ENCODE data around the gene TSSC4. TPM values are rescaled to one million over a fixed set of nuclear protein-coding genes. Genes with fewer than 3 reads are reported as not detected.

Gene TSSC4
- total RNA-seq, 1 experiment from 2014 or later, result 26.7 TPM

DNA sequence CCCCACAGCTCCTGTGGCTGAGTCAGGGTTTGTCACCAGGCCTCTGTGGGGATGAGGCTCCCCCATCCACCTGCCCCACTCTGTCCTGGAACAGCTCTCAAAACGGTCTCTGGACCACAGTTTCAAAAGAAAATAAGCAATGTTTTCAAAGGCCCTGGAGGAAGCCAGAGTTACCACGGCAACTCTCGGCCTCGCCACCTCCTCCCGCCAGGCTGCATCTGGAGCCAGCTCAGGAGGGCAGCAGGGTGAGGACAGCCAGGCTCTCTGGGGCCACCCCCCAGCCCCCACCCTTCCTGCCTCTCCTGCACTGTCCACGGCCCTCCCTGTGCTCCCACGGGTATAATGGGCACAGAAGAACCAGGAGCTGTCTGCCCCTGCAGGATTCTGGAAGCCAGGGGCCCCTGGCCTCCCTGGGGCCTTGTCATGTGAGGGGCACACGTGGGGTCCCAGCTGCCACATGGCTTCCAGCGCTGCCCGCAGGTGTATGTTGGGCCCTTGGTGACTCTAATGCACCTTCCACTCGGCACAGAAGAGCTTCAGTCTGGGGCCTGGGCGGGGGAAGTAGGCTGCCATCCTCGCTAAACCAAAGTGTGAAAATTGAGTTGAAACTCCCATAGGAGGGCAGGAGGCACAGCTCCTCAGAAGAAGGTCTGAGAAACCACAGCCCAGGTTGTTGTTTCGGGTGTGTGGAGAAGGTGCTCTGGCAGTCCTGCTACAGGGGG lies 13.1 kb upstream of the TSSC4 start:
- Histone ChIP-seq H3K27ac (no peak overlapping the region), H3K4me1 (peaks cover 29% of the 10 kb centered on the region), H3K4me3 (no peak overlapping the region), H3K36me3 (no peaks in the 10 kb centered on the region), H3K27me3 (no peaks in the 10 kb centered on the region), H3K9me3 (replicated peaks) (no peaks in the 10 kb centered on the region)
- peak; percentile 34 to 51 for DNase-seq

DNA sequence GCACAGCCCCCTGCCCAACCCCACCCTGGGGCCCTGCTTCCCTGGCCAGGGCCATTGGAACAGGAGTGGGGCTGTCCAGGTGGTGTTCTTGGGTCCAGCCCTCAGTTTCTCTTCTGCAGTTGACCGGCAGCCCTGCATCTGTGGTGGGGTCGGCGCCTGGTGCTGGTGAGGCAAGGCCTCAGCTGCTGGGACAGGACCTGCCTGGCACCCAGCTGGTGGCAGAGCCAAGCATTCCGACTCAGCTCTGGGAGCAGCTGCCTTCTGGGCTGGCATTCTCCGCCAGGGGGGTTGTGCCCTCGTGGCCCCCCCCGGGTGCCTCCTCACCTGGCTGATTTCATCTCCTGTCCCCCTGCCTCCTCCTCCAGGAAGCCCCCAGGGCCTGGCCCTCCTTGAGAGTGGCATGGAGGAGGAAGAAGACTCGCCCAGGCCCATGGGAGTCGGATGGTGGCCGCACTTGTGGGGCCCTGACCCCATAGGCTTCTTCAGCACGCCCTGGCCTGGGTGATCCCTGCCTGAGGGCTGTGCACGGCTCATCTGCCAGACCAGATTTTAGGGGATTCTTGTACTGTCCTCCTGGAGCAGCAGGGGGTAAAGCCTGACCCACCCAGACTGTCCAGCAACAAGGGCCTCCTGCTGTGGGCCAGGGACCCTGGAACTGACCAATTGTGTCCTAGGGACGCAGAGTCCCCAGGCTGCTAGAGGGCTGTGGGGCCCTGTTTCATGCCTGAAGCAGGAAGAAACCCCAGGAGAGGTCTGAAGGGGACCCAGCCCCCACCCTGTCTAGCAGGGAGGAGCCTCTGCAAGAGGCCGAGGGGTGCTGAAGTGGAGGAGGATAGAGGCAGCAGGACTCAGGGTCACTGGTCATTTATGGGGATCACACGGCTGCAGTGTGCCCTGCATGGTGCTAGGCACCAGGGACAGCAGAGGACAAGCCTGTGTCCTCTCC lies 11.8 kb upstream of the TSSC4 start:
- Histone ChIP-seq H3K4me1 (peaks cover 20% of the 10 kb centered on the region; the same call in 1 of the 2 replicates), H3K4me3 (no peak overlapping the region), H3K9me3 (replicated peaks) (no peaks in the 10 kb centered on the region), H3K27me3 (no peaks in the 10 kb centered on the region), H3K36me3 (no peaks in the 10 kb centered on the region), H3K27ac (no peak overlapping the region)
- DNase-seq, result no peak

DNA sequence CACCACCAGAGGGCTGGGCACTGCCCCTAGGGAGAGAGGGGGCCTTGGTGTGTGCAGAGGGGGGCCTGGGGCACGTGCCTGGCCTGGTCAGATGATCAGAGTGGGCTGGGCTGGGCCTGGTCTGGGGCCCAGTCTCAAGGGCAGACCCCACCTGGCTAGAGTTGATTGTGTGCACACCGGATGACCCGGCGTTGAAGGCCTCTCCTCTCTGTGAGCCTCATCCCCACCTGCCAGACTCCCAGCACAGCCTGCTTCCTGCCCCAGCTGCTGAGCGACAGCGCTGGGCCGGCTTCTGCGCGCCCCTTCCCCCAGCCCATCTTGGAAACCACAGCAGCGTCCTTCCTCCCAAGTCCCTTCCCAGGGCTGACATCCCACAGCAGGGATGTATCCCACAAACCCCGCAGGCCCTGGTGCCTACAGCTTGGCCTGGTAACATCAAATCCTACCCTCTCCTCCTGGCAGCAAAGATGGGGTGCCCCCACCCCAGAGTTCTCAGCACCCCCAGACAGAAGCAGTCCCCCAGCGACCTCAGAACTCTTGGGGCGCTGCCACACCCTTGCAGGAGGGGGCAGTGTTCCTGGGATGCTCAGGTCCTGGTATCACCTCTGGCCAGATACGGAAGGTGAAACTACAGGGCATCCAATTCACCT lies 11.0 kb upstream of the TSSC4 start:
- Histone ChIP-seq H3K27me3 (no peaks in the 10 kb centered on the region), H3K9me3 (replicated peaks) (no peaks in the 10 kb centered on the region), H3K4me3 (no peak overlapping the region), H3K4me1 (peaks cover 20% of the 10 kb centered on the region; the same call in 1 of the 2 replicates), H3K27ac (no peak overlapping the region), H3K36me3 (no peaks in the 10 kb centered on the region; the same call in 1 of the 2 replicates)
- DNase-seq, result no peak

DNA sequence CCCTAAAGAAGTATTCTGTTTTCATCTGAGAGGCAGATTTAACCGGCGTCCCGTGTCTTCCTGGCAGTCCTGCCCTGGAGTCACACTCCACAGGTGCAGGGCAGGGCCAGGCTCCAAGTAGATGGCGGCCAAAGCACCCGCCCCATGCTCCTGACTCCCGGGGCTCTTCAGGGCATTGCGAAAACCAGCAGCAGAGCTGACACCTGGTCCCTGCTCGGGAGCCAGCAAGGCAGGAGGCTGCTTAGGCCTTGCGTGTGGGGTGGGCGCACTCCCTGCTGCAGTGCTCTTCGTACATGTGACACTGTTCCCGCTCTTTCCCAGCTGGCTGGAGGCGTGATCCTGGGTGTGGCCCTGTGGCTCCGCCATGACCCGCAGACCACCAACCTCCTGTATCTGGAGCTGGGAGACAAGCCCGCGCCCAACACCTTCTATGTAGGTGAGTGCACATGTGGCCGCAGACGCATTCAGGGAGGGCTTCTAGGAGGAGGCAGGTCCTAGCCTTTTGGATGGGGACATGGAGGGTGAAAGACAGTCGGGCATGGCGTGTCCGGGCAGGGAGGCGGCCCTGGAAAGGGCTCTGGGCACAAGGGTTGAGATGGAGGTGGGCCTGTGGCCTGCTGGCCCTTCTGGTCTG lies 10.3 kb upstream of the TSSC4 start:
- Histone ChIP-seq H3K27ac (no peak overlapping the region), H3K4me1 (peaks cover 20% of the 10 kb centered on the region; the same call in 1 of the 2 replicates), H3K9me3 (replicated peaks) (no peaks in the 10 kb centered on the region)

DNA sequence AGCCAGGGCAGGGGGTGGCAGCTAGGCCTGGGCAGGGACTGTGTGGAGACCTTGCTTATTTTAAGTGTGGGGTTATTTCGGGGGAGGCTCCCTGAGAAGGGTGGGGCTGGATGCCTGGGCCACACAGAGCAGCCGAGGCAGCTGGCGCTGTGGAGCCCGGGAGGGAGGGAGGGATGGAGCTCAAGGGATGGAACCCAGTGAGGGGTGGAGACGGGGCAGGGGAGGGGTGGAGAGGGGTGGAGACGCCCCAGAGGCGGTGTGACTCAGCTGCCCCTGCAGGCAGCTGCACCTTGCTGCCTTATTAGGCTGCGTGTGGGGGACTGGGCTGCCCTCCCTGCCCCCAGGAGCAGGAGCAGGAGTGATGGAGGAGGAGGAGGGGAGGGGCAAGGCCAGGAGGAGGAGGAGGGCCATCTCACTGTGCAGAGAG lies 9.8 kb upstream of the TSSC4 start:
- Histone ChIP-seq H3K4me1 (peaks cover 20% of the 10 kb centered on the region; the same call in 1 of the 2 replicates), H3K27me3 (no peaks in the 10 kb centered on the region), H3K9me3 (replicated peaks) (no peaks in the 10 kb centered on the region), H3K36me3 (no peaks in the 10 kb centered on the region; the same call in 1 of the 2 replicates), H3K4me3 (no peak overlapping the region), H3K27ac (no peak overlapping the region)
- DNase-seq, result peak; percentile 61 to 68

More for the DNA sequence above, 10.3 kb upstream of the TSSC4 start:
- no peaks in the 10 kb centered on the region for H3K27me3 ChIP-seq
- no peaks in the 10 kb centered on the region; the same call in 1 of the 2 replicates for H3K36me3 ChIP-seq
- no peak overlapping the region for H3K4me3 ChIP-seq
- DNase-seq, result no peak

DNA sequence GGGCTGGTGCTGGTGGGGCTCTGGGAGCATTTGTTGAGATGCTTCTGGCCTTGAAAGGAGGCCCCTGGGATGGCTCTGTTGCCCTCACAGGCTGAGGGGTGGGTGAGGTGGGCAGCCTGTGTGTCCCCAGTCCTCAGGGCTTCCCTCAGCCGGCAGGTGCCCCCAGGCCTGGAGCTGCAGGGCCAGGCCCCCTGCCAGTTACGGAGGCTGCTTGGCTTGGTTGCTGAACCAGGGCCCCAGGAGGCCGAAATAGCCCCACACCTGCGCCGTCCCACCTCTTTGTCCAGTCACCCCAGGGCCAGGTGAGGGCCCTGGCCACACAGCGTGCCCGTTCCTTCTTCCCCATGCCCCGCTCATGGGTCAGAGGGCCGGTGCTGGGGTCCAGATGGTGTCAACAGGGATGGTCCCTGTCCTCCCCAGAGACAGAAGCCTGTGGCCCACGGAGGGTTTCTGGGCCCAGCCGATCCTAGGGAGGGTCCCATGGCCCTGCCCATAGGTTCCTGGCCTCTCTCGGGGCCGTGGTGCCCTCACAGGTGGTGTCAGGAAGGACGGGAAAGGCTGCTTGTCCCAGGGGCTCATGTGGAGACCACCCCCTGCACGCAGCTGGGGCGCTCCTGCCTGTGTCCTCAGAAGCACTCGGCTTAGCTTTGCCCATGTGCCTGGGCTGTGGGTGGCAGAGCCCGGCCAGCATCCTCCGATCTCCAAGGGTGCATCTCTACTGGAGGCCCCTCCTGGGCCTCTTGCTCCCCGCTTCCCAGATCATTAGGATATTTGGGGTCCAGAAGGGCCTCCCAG lies 9.2 kb upstream of the TSSC4 start:
- H3K36me3 ChIP-seq, result no peaks in the 10 kb centered on the region; the same call in 1 of the 2 replicates
- no peak for DNase-seq
- no peak overlapping the region for H3K4me3 ChIP-seq
- no peak overlapping the region for H3K27ac ChIP-seq
- no peaks in the 10 kb centered on the region for H3K9me3 ChIP-seq (replicated peaks)
- no peaks in the 10 kb centered on the region for H3K27me3 ChIP-seq
- peaks cover 20% of the 10 kb centered on the region; the same call in 1 of the 2 replicates for H3K4me1 ChIP-seq

DNA sequence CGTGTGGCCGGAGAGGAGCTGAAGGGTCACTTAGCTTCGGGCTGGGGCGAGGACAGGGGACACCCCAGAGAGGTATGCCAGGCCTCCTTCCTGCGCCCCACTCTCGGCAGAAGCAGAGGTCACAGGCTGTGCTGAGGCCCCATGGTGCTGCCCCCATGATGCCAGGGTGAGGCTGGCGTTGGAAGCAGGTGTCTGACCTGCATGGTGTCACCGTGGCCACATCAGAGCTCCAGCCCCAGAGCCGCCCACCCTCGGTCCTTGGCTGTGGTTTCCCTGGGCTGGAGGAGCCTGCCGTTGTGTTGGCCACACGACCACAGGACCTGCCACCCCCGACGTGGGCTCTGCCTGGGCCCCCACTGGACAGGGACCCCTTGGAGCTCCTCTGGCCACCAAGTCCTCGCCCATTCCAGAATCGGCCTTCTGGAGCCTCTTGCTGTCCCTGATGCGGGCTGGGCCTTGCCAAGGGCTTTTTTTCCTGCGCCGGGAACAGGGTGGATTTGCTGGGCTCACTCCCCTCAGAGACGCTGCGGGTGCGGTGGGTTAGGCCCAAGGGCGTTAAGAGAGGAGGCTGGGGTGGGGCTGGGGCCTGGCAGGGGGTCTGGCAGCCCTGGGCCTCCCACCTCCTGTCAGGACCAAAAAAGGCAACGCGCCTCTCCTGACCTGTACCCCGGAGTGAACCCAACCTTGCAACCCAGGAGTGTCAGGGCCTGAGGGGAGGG lies 8.2 kb upstream of the TSSC4 start:
- no peaks in the 10 kb centered on the region; the same call in 1 of the 2 replicates for H3K36me3 ChIP-seq
- DNase-seq, result no peak
- no peak overlapping the region for H3K4me3 ChIP-seq
- no peaks in the 10 kb centered on the region for H3K9me3 ChIP-seq (replicated peaks)
- no peaks in the 10 kb centered on the region for H3K27me3 ChIP-seq
- H3K27ac ChIP-seq, result no peak overlapping the region
- H3K4me1 ChIP-seq, result peaks cover 15% of the 10 kb centered on the region; the same call in 1 of the 2 replicates

DNA sequence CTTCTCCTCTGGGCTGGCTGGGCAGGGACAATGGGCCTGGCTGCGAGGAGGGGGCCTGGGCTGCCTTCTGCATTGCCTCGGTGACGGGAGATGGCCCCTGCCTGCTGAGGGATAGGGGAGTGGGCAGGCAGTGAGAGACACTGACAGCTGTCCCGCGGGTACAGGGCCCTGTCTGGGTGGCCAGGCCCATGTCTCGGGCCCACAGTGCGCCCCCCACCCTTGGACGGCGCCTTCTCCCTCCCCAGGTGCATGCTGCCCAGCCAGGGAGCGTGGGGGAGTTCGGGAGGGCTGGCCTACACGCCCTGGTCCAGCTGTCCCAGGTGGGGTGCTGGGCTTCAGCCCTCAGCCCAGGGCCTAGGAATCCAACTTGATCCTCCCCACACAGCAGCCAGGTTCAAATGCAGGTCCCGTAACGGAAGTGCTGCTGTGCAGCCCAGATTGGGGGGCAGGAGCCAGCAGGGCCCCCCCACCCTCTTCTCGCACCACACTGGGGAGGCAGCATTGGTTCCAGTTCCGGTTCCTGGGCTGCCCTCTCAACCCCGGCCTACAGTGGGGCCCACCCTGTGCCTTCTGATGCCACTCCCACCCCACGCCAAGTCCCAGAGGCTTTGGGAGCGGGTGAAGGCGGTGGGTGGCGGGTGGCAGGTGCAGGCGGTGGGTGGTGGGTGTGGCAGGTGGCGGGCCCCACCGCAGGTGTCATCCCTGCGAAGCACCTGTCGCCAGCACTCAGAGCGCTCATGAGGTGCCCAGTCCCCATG lies 7.3 kb upstream of the TSSC4 start:
- H3K27ac ChIP-seq, result no peak overlapping the region
- no peak for DNase-seq
- no peaks in the 10 kb centered on the region for H3K9me3 ChIP-seq (replicated peaks)
- peaks cover 13% of the 10 kb centered on the region; the same call in 1 of the 2 replicates for H3K4me1 ChIP-seq
- no peaks in the 10 kb centered on the region for H3K27me3 ChIP-seq
- H3K36me3 ChIP-seq, result no peaks in the 10 kb centered on the region; the same call in 1 of the 2 replicates
- no peak overlapping the region for H3K4me3 ChIP-seq

DNA sequence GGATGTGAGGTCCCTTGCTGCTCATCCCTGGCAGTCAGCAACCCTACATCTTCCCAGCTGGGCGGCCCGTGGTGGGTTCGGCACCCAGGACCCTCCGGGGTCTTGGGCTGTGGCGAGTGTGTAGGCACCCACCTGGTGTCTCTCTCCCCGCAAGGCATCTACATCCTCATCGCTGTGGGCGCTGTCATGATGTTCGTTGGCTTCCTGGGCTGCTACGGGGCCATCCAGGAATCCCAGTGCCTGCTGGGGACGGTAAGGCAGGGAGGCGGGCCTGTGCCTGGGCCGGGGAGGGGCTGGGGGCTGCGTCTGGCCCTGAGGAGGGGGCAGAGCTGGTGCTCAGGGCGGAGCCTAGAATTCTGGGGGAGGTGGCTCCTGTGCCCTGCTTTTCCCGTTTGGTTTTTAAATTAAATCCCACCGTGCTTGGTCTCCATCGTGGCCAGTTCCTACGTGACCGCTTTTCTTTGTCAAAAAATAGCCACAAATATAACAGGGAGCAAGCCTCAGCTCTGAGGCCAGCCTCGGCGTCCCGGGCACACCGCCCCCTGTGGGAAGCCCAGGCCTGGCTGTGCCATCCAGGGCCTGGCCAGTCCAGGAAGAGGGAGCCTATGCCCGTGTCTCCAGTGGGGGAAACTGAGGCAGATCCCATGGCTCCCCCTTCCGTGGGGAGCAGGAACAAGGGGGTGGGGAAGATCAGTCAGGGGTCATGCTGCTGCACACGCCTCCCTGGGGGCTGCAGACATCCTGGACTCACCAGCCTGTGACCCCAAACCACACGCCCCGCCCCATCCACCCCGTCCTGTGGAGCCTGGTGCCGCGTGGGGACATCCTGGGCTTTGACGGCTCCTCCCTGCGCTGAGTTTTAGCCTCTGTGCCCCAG lies 6.4 kb upstream of the TSSC4 start:
- H3K4me3 ChIP-seq, result no peak overlapping the region
- no peak for DNase-seq
- H3K4me1 ChIP-seq, result peaks cover 9% of the 10 kb centered on the region; the same call in 1 of the 2 replicates
- H3K9me3 ChIP-seq (replicated peaks), result no peaks in the 10 kb centered on the region
- no peaks in the 10 kb centered on the region for H3K27me3 ChIP-seq
- no peak overlapping the region for H3K27ac ChIP-seq
- no peaks in the 10 kb centered on the region; the same call in 1 of the 2 replicates for H3K36me3 ChIP-seq

DNA sequence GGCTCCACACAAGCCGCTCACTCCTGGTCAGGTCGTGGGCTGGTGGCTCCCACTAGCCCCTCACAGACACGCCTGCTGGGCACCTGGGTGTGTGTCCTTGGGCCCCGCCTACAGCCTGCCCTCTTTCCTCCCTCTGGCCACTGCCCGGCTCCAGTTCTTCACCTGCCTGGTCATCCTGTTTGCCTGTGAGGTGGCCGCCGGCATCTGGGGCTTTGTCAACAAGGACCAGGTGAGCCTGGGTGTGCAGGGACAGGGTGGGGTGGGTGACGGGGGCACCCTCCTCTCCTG lies 5.8 kb upstream of the TSSC4 start:
- Histone ChIP-seq H3K27ac (no peak overlapping the region), H3K4me1 (peaks cover 9% of the 10 kb centered on the region; the same call in 1 of the 2 replicates), H3K4me3 (no peak overlapping the region), H3K9me3 (replicated peaks) (no peaks in the 10 kb centered on the region), H3K27me3 (no peaks in the 10 kb centered on the region), H3K36me3 (no peaks in the 10 kb centered on the region; the same call in 1 of the 2 replicates)
- DNase-seq, result no peak

DNA sequence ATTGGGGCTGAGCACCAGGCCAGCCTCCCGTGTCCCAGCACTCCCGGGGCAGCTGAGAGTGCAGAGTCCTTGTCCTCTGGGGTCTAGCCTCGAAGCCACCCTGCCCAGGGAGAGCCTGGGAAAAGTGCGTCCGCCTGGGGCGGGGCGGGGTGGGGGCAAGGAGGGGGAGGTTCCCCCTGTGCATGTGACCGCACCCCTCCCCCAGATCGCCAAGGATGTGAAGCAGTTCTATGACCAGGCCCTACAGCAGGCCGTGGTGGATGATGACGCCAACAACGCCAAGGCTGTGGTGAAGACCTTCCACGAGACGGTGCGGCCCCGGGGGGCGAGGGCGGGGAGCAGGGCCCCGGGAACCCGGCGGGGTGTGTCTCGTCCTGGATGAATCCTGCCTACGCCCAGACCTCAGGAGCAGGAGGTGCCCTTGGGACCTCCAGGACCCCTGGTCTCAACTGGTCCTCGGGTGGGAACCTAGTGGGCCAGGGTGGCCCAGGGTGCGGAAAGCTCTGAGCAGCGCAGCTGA lies 5.3 kb upstream of the TSSC4 start:
- H3K27ac ChIP-seq, result no peak overlapping the region
- H3K27me3 ChIP-seq, result no peaks in the 10 kb centered on the region
- peaks cover 6% of the 10 kb centered on the region; the same call in 1 of the 2 replicates for H3K4me1 ChIP-seq
- H3K36me3 ChIP-seq, result no peaks in the 10 kb centered on the region; the same call in 1 of the 2 replicates
- H3K4me3 ChIP-seq, result no peak overlapping the region
- DNase-seq, result no peak
- H3K9me3 ChIP-seq (replicated peaks), result no peaks in the 10 kb centered on the region
